ENCODE results near the gene OMP.

DNA sequence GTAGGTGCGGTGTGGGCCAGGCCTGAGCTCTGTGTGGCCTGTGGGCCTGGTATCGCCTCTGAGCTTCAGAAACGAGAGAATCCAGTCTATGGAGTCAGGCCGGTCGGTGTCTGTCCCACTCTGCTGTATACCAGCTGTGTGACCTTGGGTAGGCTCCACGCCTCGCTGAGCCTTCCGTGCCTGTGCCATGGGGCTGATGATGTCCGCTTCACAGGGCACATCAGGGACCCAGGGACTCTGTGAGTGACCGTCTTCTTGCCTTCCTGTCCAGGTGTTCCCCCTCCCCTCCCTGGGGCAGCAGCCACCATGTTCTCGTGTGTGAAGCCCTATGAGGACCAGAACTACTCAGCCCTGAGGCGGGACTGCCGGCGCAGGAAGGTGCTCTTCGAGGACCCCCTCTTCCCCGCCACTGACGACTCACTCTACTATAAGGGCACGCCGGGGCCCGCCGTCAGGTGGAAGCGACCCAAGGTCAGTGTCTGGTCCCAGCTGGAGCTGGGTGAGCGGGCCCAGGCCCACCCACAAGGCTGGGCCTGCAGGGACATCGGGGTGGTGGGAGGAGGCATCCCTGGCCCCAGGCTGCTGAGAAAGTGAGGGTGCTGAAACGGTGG, 18.0 kb upstream of the OMP start:
- TF ChIP-seq, protein P1, sequence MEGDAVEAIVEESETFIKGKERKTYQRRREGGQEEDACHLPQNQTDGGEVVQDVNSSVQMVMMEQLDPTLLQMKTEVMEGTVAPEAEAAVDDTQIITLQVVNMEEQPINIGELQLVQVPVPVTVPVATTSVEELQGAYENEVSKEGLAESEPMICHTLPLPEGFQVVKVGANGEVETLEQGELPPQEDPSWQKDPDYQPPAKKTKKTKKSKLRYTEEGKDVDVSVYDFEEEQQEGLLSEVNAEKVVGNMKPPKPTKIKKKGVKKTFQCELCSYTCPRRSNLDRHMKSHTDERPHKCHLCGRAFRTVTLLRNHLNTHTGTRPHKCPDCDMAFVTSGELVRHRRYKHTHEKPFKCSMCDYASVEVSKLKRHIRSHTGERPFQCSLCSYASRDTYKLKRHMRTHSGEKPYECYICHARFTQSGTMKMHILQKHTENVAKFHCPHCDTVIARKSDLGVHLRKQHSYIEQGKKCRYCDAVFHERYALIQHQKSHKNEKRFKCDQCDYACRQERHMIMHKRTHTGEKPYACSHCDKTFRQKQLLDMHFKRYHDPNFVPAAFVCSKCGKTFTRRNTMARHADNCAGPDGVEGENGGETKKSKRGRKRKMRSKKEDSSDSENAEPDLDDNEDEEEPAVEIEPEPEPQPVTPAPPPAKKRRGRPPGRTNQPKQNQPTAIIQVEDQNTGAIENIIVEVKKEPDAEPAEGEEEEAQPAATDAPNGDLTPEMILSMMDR (IDR thresholded peaks at IDR 0.05), result no peak
- no peak for TF ChIP-seq POLR2A (IDR thresholded peaks at IDR 0.05)
